Stomach smooth muscle (tissue), 2 donors: ENCODE data around the gene TAF4.

Experiments
- H3K27ac ChIP-seq: one replicate; pipeline ENCODE4 v1.7.0; 2013; ENCODE audit warnings: mild to moderate bottlenecking, low read length, inconsistent platforms
- H3K27me3 ChIP-seq, 2 donors: one replicate each; pipeline ENCODE4 v1.7.0; 2013; ENCODE audit warnings: low read length in 2 of 2; ENCODE audit not compliant: insufficient read depth in 2 of 2, control insufficient read depth in 1 of 2
- H3K36me3 ChIP-seq, 2 donors: one replicate each; pipeline ENCODE4 v1.7.0; 2013; ENCODE audit warnings: low read length in 2 of 2; ENCODE audit not compliant: control insufficient read depth in 2 of 2, insufficient read depth in 2 of 2
- H3K4me1 ChIP-seq: one replicate; pipeline ENCODE4 v1.7.0; 2013; ENCODE audit warnings: low read length; ENCODE audit not compliant: control insufficient read depth, insufficient read depth
- H3K4me3 ChIP-seq, 2 donors: one replicate each; pipeline ENCODE4 v1.7.0; 2013; ENCODE audit warnings: low read length in 2 of 2
- H3K9ac ChIP-seq, 2 donors: one replicate each; pipeline ENCODE4 v1.7.0; 2013; ENCODE audit warnings: low read length in 2 of 2, mild to moderate bottlenecking in 1 of 2
- H3K9me3 ChIP-seq, 2 donors: one replicate each; pipeline ENCODE4 v1.7.0; 2013; ENCODE audit warnings: low read length in 2 of 2; ENCODE audit not compliant: control insufficient read depth in 2 of 2
- donor health status: healthy.
- donor health status: Pancreatic carcinoma.

TAF4 gene, protein sequence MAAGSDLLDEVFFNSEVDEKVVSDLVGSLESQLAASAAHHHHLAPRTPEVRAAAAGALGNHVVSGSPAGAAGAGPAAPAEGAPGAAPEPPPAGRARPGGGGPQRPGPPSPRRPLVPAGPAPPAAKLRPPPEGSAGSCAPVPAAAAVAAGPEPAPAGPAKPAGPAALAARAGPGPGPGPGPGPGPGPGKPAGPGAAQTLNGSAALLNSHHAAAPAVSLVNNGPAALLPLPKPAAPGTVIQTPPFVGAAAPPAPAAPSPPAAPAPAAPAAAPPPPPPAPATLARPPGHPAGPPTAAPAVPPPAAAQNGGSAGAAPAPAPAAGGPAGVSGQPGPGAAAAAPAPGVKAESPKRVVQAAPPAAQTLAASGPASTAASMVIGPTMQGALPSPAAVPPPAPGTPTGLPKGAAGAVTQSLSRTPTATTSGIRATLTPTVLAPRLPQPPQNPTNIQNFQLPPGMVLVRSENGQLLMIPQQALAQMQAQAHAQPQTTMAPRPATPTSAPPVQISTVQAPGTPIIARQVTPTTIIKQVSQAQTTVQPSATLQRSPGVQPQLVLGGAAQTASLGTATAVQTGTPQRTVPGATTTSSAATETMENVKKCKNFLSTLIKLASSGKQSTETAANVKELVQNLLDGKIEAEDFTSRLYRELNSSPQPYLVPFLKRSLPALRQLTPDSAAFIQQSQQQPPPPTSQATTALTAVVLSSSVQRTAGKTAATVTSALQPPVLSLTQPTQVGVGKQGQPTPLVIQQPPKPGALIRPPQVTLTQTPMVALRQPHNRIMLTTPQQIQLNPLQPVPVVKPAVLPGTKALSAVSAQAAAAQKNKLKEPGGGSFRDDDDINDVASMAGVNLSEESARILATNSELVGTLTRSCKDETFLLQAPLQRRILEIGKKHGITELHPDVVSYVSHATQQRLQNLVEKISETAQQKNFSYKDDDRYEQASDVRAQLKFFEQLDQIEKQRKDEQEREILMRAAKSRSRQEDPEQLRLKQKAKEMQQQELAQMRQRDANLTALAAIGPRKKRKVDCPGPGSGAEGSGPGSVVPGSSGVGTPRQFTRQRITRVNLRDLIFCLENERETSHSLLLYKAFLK

DNA sequence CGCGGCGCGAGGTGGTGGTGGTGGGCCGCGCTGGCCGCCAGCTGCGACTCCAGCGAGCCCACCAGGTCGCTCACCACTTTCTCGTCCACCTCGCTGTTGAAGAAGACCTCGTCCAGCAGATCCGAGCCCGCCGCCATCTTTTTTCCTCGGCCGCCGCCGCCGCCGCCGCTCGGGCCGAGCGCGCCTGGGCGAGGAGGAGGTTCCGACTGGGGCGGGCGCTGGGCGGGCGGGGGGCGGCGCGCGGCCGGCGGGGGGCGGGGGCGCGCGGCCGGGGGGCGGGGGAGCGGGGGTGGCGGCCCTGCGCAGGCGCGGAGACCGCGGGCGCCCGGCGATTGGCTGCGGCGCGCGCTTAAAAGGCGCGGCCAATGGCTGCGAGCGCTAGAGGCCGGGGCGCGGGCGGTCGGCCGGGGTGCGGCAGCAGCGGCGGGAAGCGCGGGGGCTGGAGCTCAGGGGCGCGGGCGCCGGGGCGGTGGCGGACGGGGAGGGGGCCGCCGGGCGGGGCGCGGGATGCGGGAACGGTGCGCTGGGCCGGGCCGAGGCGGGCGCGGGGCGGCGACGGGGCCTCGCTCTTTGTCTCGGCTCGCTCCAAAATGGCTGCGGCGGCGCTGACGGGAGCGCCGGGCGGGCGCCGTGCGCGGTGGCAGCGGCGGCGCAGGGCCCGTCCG is at the start of gene TAF4:
Gene TAF4, minus strand, starts transcription at position 208 of the 665 bp plus-strand sequence. Its CDS starts 71 bp downstream, at position 137.
- Histone ChIP-seq H3K4me3 (peak within 1 kb of the TSS; percentile 70 to 79), H3K9me3 (no peaks in the 10 kb centered on the region), H3K9ac (peak within 1 kb of the TSS; percentile 79 to 82), H3K27ac (peak within 1 kb of the TSS; percentile 80), H3K4me1 (peaks cover 31% of the 10 kb centered on the region), H3K27me3 (peaks cover 0 to 2% of the 10 kb centered on the region in 2 donors), H3K36me3 (no peaks in the 10 kb centered on the region)

DNA sequence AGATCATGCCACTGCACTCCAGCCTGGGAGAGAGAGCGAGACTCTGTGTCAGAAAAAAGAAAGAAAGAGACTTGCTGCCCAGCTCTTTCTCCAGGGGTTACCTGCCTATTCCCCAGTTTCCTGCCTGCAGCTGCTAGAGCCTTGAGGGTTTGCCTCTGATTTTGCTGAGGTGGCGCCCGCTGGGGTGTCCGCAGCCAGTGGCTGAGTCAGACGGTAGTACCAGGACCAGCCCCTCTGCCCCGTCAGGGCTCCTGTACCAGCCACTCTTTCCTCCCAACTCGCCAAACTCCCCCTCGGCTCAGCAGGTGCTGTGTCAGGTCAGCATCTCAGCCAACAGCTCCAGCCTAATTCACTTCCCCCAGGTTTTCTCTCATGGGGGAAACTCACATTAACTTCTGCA is 49.2 kb upstream of the TAF4 start:
- Histone ChIP-seq H3K36me3 (no peaks in the 10 kb centered on the region), H3K9me3 (peaks cover 2 to 26% of the 10 kb centered on the region in 2 donors), H3K4me1 (no peaks in the 10 kb centered on the region), H3K9ac (no peak overlapping the region), H3K4me3 (no peak overlapping the region), H3K27ac (no peak overlapping the region), H3K27me3 (peaks cover 14 to 19% of the 10 kb centered on the region in 2 donors)

DNA sequence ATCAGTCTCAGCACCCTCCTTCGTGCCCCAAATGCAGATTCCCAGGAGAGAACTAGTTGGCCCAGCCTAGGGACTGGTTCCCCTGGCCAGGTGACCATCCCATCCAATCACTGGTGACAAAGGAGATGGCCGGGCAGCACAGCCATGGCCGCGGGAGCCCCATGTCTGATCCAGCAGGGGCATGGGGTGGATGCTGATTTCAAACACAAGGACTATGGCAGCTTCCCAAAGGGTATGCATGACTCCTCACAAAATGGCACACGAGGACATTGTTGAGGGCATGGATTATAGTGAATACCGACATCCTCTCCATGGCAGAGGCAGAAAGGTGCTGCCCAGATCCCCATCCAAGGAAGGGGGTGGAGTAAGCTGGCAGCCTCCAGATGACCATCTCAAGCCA is 46.7 kb upstream of the TAF4 start:
- Histone ChIP-seq H3K27me3 (peaks cover 7 to 10% of the 10 kb centered on the region in 2 donors), H3K9me3 (peaks cover 5 to 46% of the 10 kb centered on the region in 2 donors), H3K9ac (no peak overlapping the region), H3K27ac (no peak overlapping the region), H3K4me3 (peak overlapping the region in 1 of 2 donors; percentile 16), H3K4me1 (no peaks in the 10 kb centered on the region), H3K36me3 (no peaks in the 10 kb centered on the region)

DNA sequence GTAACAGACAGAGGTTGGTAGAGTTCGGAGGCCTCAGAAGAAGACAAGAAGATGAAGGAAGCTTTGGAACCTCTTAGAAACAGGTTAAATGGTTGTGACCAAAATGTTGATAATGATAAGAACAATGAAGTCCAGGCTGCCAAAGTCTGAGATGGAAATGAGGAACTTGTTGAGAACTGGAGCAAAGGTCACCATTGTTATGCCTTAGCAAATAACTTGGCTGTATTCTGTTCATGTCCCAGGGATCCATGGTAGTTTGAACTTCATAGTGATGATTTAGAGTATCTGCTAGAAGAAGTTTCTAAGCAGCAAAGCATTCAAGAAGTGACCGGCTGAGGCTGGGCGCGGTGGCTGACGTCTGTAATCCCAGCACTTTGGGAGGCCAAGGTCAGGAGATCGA is 45.5 kb upstream of the TAF4 start:
- H3K27ac ChIP-seq = no peak overlapping the region
- peaks cover 5 to 49% of the 10 kb centered on the region in 2 donors for H3K9me3 ChIP-seq
- no peaks in the 10 kb centered on the region for H3K36me3 ChIP-seq
- no peaks in the 10 kb centered on the region for H3K4me1 ChIP-seq
- no peak overlapping the region for H3K4me3 ChIP-seq
- H3K9ac ChIP-seq = no peak overlapping the region
- peaks cover 3 to 4% of the 10 kb centered on the region in 2 donors for H3K27me3 ChIP-seq

DNA sequence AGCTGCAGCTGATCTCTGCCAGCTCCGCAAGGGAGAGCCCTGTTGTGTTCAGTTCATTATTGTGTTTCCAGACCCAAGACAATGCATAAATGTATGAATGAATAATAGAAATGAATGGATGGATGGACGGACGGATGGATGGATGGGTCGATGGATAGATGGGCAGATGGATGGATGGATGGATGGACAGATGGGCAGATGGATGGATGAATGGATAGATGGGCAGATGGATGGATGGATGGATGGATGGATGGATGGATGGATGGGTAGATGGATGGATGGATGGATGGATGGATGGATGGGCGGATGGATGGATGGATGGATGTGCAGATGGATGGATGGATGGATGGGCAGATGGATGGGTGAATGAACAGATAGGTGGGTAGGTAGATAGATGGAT is 39.9 kb upstream of the TAF4 start:
- Histone ChIP-seq H3K36me3 (no peaks in the 10 kb centered on the region), H3K4me1 (no peaks in the 10 kb centered on the region), H3K27me3 (peaks cover 0 to 8% of the 10 kb centered on the region in 2 donors), H3K4me3 (no peak overlapping the region), H3K9me3 (peaks cover 5 to 36% of the 10 kb centered on the region in 2 donors), H3K27ac (no peak overlapping the region), H3K9ac (no peak overlapping the region)

DNA sequence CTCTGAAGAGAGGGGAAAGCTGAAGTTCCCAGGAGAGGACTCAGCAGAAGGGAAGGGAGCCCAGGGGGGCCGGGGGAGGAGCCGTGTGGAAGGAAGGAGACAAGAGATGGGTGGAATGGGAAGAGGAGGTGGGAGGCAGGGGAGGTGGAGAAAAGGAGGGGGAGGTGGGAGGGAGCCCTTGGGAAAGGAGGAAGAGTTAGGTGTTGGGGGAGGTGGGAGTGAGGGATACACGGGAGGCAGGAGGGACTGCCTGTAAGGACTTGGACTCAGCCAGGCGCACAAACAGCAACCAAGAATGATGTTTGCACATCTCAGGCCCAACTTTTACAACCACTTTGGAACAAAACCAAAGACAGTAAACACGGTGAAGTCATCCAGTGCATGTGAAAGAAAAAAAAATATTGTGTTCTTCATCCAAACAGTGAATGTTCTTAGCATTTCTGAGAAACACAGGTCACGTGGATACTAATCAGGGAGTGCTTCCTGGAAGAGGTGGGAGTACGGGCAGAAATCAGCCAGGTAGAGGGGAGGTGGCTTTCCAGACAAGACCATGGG is 39.2 kb upstream of the TAF4 start:
- no peak overlapping the region for H3K4me3 ChIP-seq
- H3K4me1 ChIP-seq = no peaks in the 10 kb centered on the region
- no peak overlapping the region for H3K9ac ChIP-seq
- H3K9me3 ChIP-seq = peaks cover 3 to 34% of the 10 kb centered on the region in 2 donors
- no peak overlapping the region for H3K27ac ChIP-seq
- no peaks in the 10 kb centered on the region for H3K36me3 ChIP-seq
- peaks cover 0 to 8% of the 10 kb centered on the region in 2 donors for H3K27me3 ChIP-seq

DNA sequence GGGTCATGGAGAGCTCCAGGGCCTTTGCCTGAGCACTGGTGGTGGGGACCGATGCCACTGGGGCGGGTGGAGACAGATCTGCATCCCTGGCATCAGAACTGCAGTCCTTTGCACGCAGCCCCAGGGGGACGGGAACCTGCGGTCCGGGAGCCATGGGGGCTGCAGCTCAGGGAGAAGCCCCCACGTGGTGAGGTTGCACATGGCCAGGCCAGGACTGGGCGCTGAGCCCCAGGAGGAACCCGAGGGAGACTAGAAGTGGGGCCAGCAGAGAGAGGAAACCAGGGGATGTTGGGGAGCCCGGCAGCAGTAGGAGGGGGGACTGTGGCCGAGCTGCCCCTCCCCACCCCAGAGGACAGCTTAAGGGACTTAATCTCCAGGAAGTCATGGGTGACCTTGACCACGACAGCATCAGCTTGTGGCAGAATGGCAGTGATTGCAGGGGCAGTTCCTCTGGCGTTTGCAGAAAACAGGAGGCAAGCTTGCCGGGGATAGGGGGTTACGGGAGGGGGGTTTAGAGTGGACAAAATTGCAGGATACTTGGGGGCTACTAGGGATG is 38.6 kb upstream of the TAF4 start:
- Histone ChIP-seq H3K36me3 (no peaks in the 10 kb centered on the region), H3K9me3 (peaks cover 3 to 31% of the 10 kb centered on the region in 2 donors), H3K4me1 (no peaks in the 10 kb centered on the region), H3K4me3 (no peak overlapping the region), H3K27me3 (peaks cover 0 to 8% of the 10 kb centered on the region in 2 donors), H3K9ac (no peak overlapping the region), H3K27ac (no peak overlapping the region)

DNA sequence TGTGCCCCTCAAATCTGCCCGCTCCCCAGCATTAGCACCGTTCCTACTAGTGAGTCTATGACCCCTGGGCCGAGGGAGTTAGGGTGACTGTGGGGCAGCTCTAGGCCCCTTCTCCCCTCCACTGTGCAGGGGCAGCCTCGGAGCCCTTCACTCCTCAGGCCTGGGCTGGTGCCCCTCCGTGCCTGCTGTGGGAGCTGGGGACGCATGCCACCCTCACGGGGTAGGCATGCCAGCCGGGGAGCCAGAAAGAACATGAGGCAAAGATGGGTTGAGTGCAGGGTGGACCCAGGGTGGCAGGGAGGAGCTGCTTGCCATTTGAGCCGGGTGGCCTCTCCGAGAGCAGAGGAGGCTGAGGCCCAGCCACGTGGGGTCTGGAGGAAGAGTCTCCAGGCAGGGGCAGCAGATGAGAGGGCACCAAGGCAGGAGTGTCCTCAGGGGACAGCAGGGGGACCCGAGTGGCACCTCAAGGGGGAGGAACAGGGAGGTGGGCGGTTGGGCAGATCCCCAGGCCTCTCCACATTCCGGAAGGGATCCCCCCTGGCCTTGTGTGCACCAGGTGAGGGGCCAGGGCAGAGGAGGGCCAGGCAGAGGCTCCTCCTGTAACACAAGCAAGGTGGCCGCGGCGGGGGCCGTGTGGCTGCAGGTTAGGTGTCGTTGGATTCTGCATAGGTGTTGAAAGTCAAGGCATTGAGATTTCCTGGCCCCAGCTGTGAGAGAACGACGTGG is 38.0 kb upstream of the TAF4 start:
- Histone ChIP-seq H3K4me1 (no peaks in the 10 kb centered on the region), H3K27me3 (peaks cover 0 to 8% of the 10 kb centered on the region in 2 donors), H3K4me3 (no peak overlapping the region), H3K9me3 (peaks cover 2 to 26% of the 10 kb centered on the region in 2 donors), H3K27ac (no peak overlapping the region), H3K36me3 (no peaks in the 10 kb centered on the region), H3K9ac (no peak overlapping the region)

DNA sequence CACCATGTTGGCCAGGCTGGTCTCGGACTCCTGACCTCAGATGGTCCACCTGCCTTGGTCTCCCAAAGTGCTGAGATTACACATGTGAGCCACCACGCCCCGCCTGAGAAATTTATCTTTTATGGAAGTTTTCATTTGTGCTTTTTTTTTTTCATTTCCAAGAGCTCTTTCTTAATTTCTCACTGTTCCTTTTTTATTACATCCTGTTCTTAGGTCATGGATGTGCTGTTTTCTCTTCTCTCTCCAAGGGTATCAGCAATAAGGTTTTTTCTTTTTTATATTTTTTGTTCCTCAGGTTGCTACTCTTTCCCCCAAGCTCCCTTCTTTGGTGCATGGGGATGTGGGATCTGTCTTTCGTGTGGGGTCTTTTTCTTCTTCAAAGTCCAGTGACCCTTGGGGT is 35.4 kb upstream of the TAF4 start:
- no peaks in the 10 kb centered on the region for H3K36me3 ChIP-seq
- H3K27me3 ChIP-seq = peaks cover 0 to 8% of the 10 kb centered on the region in 2 donors
- H3K9ac ChIP-seq = no peak overlapping the region
- no peaks in the 10 kb centered on the region for H3K4me1 ChIP-seq
- H3K9me3 ChIP-seq = peaks cover 0 to 11% of the 10 kb centered on the region in 2 donors
- H3K4me3 ChIP-seq = no peak overlapping the region
- H3K27ac ChIP-seq = no peak overlapping the region
